CD4-positive, alpha-beta T cell (primary cell): ENCODE results near the gene JAK2. TPM values are rescaled to one million over a fixed set of nuclear protein-coding genes. Genes with fewer than 3 reads are reported as not detected.

Experiments used
- ATAC-seq: fragments of 200-7000 bp; cut with Tn5 transposase; one replicate; pipeline ENCODE4 v1.10.0; 2022; ENCODE audit warnings: mild to moderate bottlenecking; ENCODE audit not compliant: poor library complexity
- CTCF ChIA-PET: fragments of 350-600 bp; sonication (Branson Sonifier 250); formaldehyde crosslinking; loops from one replicate; lab custom pipeline; 2021; ENCODE audit warnings: antibody characterized with exemption, inconsistent platforms; lab: Charles Lee
- POLR2A ChIA-PET: fragments of 350-600 bp; sonication (Branson Sonifier 250); formaldehyde crosslinking; loops from one replicate; lab custom pipeline; 2021; ENCODE audit warnings: antibody characterized with exemption, inconsistent platforms; lab: Charles Lee
- DNase-seq, 14 experiments: peaks; one replicate each; pipeline ENCODE4 v3.0.0-alpha.2; 2013 to 2020; ENCODE audit warnings: mixed read lengths in 2 of 14
- H3K27ac ChIP-seq, 2 donors: one replicate each; pipeline versions ENCODE4 v1.5.1 to v1.7.0; 2013; ENCODE audit warnings: low read length in 2 of 2, low read depth in 1 of 2, mild to moderate bottlenecking in 1 of 2
- H3K27me3 ChIP-seq, 2 experiments: 1 replicate in 1 of 2; 2 replicates in 1 of 2; pipeline versions ENCODE4 v1.6.1 to v1.7.0; 2013; ENCODE audit warnings: low read length in 2 of 2, control low read depth in 1 of 2, mild to moderate bottlenecking in 1 of 2, moderate library complexity in 1 of 2; ENCODE audit not compliant: insufficient read depth in 2 of 2, control insufficient read depth in 1 of 2
- H3K36me3 ChIP-seq: one replicate; pipeline ENCODE4 v1.6.1; 2013; ENCODE audit warnings: low read length, control low read depth; ENCODE audit not compliant: insufficient read depth
- H3K4me1 ChIP-seq: one replicate; pipeline ENCODE4 v1.6.1; 2013; ENCODE audit warnings: low read length, control low read depth; ENCODE audit not compliant: insufficient read depth
- H3K4me3 ChIP-seq: one replicate; pipeline ENCODE4 v1.5.1; 2013; ENCODE audit warnings: mild to moderate bottlenecking, low read length, moderate library complexity
- H3K9me3 ChIP-seq, 2 experiments: 1 replicate in 1 of 2; 2 replicates in 1 of 2; pipeline versions ENCODE4 v1.6.1 to v1.7.0; 2013; ENCODE audit warnings: low read length in 2 of 2, mild to moderate bottlenecking in 2 of 2, control low read depth in 1 of 2, moderate library complexity in 1 of 2; ENCODE audit not compliant: control insufficient read depth in 1 of 2, insufficient read depth in 1 of 2
- H3K27ac Mint-ChIP-seq: one replicate; pipeline ENCODE4 v1.8.0; 2020; ENCODE audit warnings: mixed read lengths
- H3K27me3 Mint-ChIP-seq: one replicate; pipeline ENCODE4 v1.8.0; 2021; ENCODE audit warnings: mixed read lengths
- H3K36me3 Mint-ChIP-seq: one replicate; pipeline ENCODE4 v1.8.0; 2021; ENCODE audit warnings: low read depth, mixed read lengths
- H3K4me1 Mint-ChIP-seq: one replicate; pipeline ENCODE4 v1.8.0; 2021; ENCODE audit warnings: low read depth, mixed read lengths
- H3K4me3 Mint-ChIP-seq: one replicate; pipeline ENCODE4 v1.8.0; 2020; ENCODE audit warnings: mild to moderate bottlenecking, mixed read lengths
- H3K9me3 Mint-ChIP-seq: one replicate; pipeline ENCODE4 v1.8.0; 2020; ENCODE audit warnings: mixed read lengths
- intact Hi-C, 2 experiments: fragments of 100-400 bp; cut with DNase I in 1 of 2; cut with micrococcal nuclease in 1 of 2; formaldehyde crosslinking; loops; one replicate each; pipeline versions ENCODE4 v1.15.1 to v1.9.0; 2023 to 2025; cut with DNase I, micrococcal nuclease
- total RNA-seq, 174 experiments: library from RNA in 2 of 174; stranded (reverse) in 2 of 174; gene quantifications; one replicate each; pipeline ENCODE4 v1.2.3 and lab custom pipeline; 2021 to 2026
- TF ChIP-seq, protein P1 (sequence below): fragments of 200-600 bp; IDR thresholded peaks from one replicate; pipeline ENCODE4 v1.8.0; 2022; ENCODE audit warnings: antibody characterized with exemption, mild to moderate bottlenecking

Gene JAK2
- total RNA-seq, 2 experiments from 2014 or later = 7.2 to 7.5 TPM

DNA sequence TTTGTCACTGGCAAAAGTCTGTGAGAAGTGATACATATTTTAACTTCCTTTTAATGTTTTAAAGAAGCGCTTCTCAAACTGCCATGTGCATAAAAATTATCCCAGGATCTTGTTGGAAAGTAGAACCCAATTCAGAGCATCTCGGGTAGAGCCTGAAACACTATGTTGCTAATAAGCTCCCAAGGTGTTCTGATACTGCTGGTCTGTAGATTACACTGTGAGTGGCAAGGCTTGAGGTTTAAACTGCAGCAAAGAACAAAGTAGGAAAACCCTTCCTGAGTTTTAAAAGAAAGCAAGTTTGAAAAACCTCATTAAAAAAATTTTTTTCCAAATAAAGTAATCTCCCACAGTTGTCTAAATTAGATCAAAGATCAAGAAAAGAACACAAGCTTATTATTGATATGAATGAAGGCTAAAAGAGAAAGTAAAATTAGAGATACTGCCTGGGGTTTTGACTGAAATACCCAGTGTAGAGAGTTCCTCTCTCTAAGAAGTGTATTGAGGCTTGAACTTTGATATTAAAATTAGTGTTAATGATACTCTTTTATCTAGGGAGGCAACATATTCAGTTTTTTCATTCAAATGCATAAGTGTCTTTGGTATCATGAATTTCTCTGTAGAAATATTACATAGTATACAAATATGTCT, 19.8 kb upstream of the JAK2 start:
- CTCF ChIA-PET = no interaction called here
- DNase-seq (no peak), ATAC-seq (no peak)
- Histone ChIP-seq H3K36me3 (no peaks in the 10 kb centered on the region), H3K27ac (no peak overlapping the region), H3K9me3 (peaks cover 0 to 4% of the 10 kb centered on the region in 2 experiments), H3K27me3 (no peaks in the 10 kb centered on the region), H3K4me3 (no peak overlapping the region), H3K4me1 (peaks cover under 1% of the 10 kb centered on the region)
- H3K27me3 Mint-ChIP-seq = no peaks in the 10 kb centered on the region
- no peaks in the 10 kb centered on the region for H3K36me3 Mint-ChIP-seq
- H3K27ac Mint-ChIP-seq = no peak overlapping the region
- TF ChIP-seq, protein P1, sequence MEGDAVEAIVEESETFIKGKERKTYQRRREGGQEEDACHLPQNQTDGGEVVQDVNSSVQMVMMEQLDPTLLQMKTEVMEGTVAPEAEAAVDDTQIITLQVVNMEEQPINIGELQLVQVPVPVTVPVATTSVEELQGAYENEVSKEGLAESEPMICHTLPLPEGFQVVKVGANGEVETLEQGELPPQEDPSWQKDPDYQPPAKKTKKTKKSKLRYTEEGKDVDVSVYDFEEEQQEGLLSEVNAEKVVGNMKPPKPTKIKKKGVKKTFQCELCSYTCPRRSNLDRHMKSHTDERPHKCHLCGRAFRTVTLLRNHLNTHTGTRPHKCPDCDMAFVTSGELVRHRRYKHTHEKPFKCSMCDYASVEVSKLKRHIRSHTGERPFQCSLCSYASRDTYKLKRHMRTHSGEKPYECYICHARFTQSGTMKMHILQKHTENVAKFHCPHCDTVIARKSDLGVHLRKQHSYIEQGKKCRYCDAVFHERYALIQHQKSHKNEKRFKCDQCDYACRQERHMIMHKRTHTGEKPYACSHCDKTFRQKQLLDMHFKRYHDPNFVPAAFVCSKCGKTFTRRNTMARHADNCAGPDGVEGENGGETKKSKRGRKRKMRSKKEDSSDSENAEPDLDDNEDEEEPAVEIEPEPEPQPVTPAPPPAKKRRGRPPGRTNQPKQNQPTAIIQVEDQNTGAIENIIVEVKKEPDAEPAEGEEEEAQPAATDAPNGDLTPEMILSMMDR = no peak
- no peaks in the 10 kb centered on the region for H3K9me3 Mint-ChIP-seq
- POLR2A ChIA-PET = no interaction called here
- H3K4me1 Mint-ChIP-seq = no peaks in the 10 kb centered on the region
- no peak overlapping the region for H3K4me3 Mint-ChIP-seq
- intact Hi-C loops = no loop called here

DNA sequence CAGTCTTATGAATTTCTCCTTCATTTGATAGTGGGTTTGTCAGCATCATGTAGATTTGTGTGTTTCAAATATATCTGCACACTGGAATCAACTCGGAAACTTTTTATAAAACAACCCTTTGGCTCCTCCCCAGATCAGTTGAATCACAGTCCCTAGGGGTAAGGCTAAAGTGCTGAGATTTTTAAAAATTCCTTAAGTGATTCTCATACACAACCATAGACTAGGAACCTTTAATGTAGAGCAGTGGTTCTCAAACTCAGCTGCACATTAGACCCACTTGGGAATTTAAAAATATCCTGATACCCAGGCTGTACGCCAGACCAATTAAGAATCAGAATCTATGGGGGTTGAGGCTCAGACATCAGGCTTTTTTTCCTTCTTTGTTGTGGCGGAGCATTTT, 17.5 kb upstream of the JAK2 start:
- Mint-ChIP-seq H3K4me1 (no peaks in the 10 kb centered on the region), H3K27me3 (no peaks in the 10 kb centered on the region), H3K9me3 (no peaks in the 10 kb centered on the region), H3K36me3 (no peaks in the 10 kb centered on the region), H3K4me3 (no peak overlapping the region), H3K27ac (no peak overlapping the region)
- TF ChIP-seq, protein P1 = no peak
- Histone ChIP-seq H3K4me3 (no peak overlapping the region), H3K27me3 (no peaks in the 10 kb centered on the region), H3K4me1 (peaks cover 13% of the 10 kb centered on the region), H3K36me3 (no peaks in the 10 kb centered on the region), H3K27ac (no peak overlapping the region), H3K9me3 (peaks cover 0 to 4% of the 10 kb centered on the region in 2 experiments)
- ChIA-PET POLR2A (no interaction called here), CTCF (no interaction called here)
- intact Hi-C loops = no loop called here
- no peak for ATAC-seq
- DNase-seq = no peak

DNA sequence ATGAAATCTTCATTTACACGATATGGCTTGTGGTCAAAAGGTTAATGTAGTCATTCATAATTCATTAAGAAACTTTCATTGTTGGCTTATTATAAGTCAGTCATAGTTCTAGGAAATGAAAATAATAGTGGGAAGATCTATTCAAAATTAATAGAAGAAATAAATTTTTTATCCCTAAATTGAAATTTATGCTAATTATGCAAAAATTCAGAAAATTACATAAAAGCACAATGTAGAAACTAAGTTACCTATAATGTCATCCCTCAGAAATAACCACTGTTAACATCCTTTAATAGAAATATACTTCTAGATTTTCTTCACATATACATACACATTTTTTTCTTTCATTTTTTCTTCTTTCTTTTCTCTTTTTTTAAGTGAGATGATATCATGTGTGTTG, 15.9 kb upstream of the JAK2 start:
- no peaks in the 10 kb centered on the region for H3K36me3 ChIP-seq
- CTCF ChIA-PET = no interaction called here
- no peaks in the 10 kb centered on the region for H3K9me3 ChIP-seq
- no peak overlapping the region for H3K4me3 ChIP-seq
- no peak overlapping the region for H3K4me3 Mint-ChIP-seq
- peaks cover 13% of the 10 kb centered on the region for H3K4me1 ChIP-seq
- no peak overlapping the region for H3K27ac Mint-ChIP-seq
- ATAC-seq = no peak
- H3K27me3 ChIP-seq = no peaks in the 10 kb centered on the region
- H3K27ac ChIP-seq = no peak overlapping the region
- POLR2A ChIA-PET = no interaction called here
- intact Hi-C loops = no loop called here
- H3K36me3 Mint-ChIP-seq = no peaks in the 10 kb centered on the region
- H3K4me1 Mint-ChIP-seq = no peaks in the 10 kb centered on the region
- no peaks in the 10 kb centered on the region for H3K27me3 Mint-ChIP-seq
- no peaks in the 10 kb centered on the region for H3K9me3 Mint-ChIP-seq
- no peak for DNase-seq
- TF ChIP-seq, protein P1 = no peak
